ENCODE results near the gene BBOX1.

GRCh38 chr11:27166130-27166529 lies 125.5 kb downstream of the BBOX1 start:
- TF ChIP-seq CTCF (IDR thresholded peaks at IDR 0.05) (no peak), EP300 (IDR thresholded peaks at IDR 0.05) (no peak), RAD21 (conservative IDR thresholded peaks at IDR 0.05 in 1 of 2, IDR thresholded peaks at IDR 0.05 in 1 of 2) (no peak), RNF2 (IDR thresholded peaks at IDR 0.05; ENCODE audit: borderline replicate concordance, low read depth) (no peak), ZNF302 (CRISPR knock-in tag; IDR thresholded peaks at IDR 0.05) (no peak), RCOR1 (IDR thresholded peaks at IDR 0.05; ENCODE audit: low read depth, low read length) (no peak)
